Activated CD8-positive, alpha-beta memory T cell treated with anti-CD3 and anti-CD28 coated beads, Interleukin-2, amount 10 ng/mL, durations not matched to agents 7 days and 5 days (primary cell): ENCODE measurements around the gene APLNR. TPM values are rescaled to one million over a fixed set of nuclear protein-coding genes. Genes with fewer than 3 reads are reported as not detected.

Experiments
- ATAC-seq: fragments of 150-1000 bp; cut with Tn5 transposase; one replicate; pipeline ENCODE4 v1.10.0; 2021; ENCODE audit warnings: moderate library complexity
- CTCF ChIA-PET: fragments of 350-600 bp; sonication (Branson Sonifier 250); formaldehyde crosslinking; loops from one replicate; lab custom pipeline; 2021; ENCODE audit warnings: antibody characterized with exemption; lab: Charles Lee
- DNase-seq: peaks from one replicate; pipeline ENCODE4 v3.0.0-alpha.2; 2020
- H3K27ac Mint-ChIP-seq: one replicate; pipeline ENCODE4 v1.8.0; 2021; ENCODE audit warnings: mild to moderate bottlenecking, mixed read lengths
- H3K27me3 Mint-ChIP-seq: one replicate; pipeline ENCODE4 v1.8.0; 2021; ENCODE audit warnings: mixed read lengths
- H3K36me3 Mint-ChIP-seq: one replicate; pipeline ENCODE4 v1.8.0; 2021; ENCODE audit warnings: mild to moderate bottlenecking, mixed read lengths
- H3K4me1 Mint-ChIP-seq: one replicate; pipeline ENCODE4 v1.8.0; 2021; ENCODE audit warnings: mixed read lengths
- H3K4me3 Mint-ChIP-seq: one replicate; pipeline ENCODE4 v1.8.0; 2021; ENCODE audit warnings: mild to moderate bottlenecking, moderate library complexity, mixed read lengths
- H3K9me3 Mint-ChIP-seq: one replicate; pipeline ENCODE4 v1.8.0; 2022; ENCODE audit warnings: low read depth, mixed read lengths
- total RNA-seq, 2 experiments: library from RNA; stranded (reverse); gene quantifications; one replicate each; pipeline ENCODE4 v1.2.3, GENCODE V29; 2021

APLNR gene
- total RNA-seq, 2 experiments from 2014 or later = not detected

DNA sequence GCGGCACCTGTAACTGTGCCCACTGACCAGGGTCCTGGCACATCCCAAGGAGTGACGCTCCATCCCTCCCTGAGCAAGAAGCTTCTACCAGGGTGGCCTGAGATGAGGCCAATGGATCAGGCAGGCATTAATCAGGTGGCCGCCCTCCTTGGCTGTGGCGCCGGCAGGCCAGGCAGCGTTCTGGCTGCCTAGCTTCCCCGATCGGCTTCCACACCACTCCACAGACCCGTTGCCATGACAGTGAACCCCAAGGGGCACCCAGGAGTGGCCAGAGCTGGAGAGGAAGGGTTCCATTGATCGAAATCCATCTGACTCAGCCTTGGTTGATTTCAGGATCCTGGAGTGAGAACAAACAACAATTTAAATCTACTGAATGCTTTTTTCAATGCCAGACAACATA lies 34.8 kb downstream of the APLNR start:
- H3K36me3 Mint-ChIP-seq = no peaks in the 10 kb centered on the region
- H3K27me3 Mint-ChIP-seq = peaks cover 3% of the 10 kb centered on the region
- no peak overlapping the region for H3K4me3 Mint-ChIP-seq
- no peaks in the 10 kb centered on the region for H3K4me1 Mint-ChIP-seq
- DNase-seq = no peak
- no peak for ATAC-seq
- no peaks in the 10 kb centered on the region for H3K9me3 Mint-ChIP-seq
- H3K27ac Mint-ChIP-seq = no peak overlapping the region
- CTCF ChIA-PET = no interaction called here

DNA sequence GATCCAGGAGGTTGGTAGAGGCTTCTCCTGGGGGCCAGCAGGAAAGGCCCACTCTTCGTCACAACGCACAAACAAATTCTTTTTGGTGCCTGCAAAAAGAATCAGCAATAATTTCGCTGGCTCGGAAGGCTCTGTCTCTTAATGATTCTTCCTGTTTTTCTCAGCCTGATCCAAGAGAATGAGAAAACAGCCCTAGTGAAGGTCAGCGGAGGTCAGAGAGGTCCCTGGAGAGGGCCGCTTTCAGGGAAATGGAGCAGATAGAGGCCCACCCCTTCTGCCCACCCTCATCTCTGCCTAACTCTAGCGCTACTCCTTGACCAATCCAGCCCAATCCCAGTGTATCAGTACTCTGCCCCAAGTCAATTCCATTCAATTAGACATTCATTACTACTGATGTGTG lies 36.1 kb downstream of the APLNR start:
- DNase-seq = no peak
- Mint-ChIP-seq H3K4me1 (no peaks in the 10 kb centered on the region), H3K9me3 (no peaks in the 10 kb centered on the region), H3K36me3 (no peaks in the 10 kb centered on the region), H3K4me3 (no peak overlapping the region), H3K27me3 (peaks cover 3% of the 10 kb centered on the region), H3K27ac (no peak overlapping the region)
- CTCF ChIA-PET = no interaction called here
- no peak for ATAC-seq

DNA sequence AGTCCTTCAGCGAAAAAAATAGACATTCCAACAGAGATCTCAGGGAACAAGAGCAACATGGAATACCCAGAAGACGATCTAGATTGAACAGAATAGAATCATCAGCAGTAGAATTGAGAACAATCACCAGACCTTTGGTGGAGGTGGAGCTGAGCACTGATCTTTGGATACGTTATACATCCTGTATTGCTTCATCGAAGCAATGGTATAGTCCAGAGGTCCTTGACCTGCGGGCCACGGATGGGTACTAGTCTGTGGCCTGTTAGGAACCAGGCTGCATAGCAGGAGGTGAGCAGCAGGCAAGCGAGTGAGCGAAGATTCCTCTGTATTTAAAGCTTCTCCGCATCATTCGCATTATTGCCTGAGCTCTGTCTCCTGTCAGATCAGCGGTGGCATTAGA lies 37.7 kb downstream of the APLNR start:
- no peak overlapping the region for H3K27ac Mint-ChIP-seq
- CTCF ChIA-PET = no interaction called here
- ATAC-seq = no peak

DNA sequence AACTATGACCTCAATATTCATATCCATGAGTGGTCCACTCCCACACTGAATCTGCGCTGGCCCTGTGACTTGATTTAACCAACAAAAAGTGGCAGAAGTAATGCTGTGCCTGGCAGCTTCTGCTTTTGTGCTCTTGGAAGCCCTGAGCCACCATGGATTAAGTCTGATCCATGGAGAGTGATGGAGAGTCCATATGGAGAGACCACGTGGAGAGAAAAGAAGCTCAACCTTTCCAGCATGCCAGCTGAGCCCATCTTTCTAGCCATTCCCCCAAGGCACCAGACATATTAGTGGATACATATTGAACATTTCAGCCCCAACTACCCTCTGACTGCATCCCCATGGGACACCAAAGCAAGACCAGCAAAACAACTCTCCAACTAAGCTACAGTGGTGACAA lies 39.3 kb downstream of the APLNR start:
- Mint-ChIP-seq H3K36me3 (no peaks in the 10 kb centered on the region), H3K27me3 (no peaks in the 10 kb centered on the region), H3K4me1 (no peaks in the 10 kb centered on the region), H3K4me3 (no peak overlapping the region), H3K27ac (no peak overlapping the region), H3K9me3 (no peaks in the 10 kb centered on the region)
- DNase-seq (no peak), ATAC-seq (no peak)
- CTCF ChIA-PET = no interaction called here

More for the DNA sequence above, 37.7 kb downstream of the APLNR start:
- H3K4me3 Mint-ChIP-seq = no peak overlapping the region
- peaks cover 3% of the 10 kb centered on the region for H3K27me3 Mint-ChIP-seq
- H3K4me1 Mint-ChIP-seq = no peaks in the 10 kb centered on the region
- no peaks in the 10 kb centered on the region for H3K36me3 Mint-ChIP-seq
- no peak for DNase-seq
- H3K9me3 Mint-ChIP-seq = no peaks in the 10 kb centered on the region

DNA sequence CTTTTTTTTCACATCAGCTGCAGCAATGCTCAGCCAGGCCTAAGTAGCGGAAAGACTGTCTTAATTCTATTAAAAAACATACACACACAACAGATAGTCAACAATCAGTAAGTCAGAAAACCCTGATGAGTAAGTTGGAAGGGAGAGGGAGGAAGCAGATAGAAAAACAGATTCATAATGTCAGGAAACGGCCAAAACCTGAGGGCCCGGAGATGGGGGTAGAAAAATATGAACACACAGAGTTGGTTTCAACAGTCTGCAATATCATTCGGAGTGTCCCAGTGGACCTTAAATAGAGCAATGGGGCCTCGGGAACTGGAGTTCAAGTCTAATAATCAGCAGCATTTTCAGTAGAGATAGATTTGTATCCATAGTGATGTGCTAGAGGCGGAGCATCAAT lies 40.5 kb downstream of the APLNR start:
- Mint-ChIP-seq H3K27ac (no peak overlapping the region), H3K4me3 (no peak overlapping the region), H3K36me3 (no peaks in the 10 kb centered on the region), H3K27me3 (no peaks in the 10 kb centered on the region), H3K4me1 (no peaks in the 10 kb centered on the region), H3K9me3 (no peaks in the 10 kb centered on the region)
- DNase-seq (no peak), ATAC-seq (no peak)
- CTCF ChIA-PET = no interaction called here

DNA sequence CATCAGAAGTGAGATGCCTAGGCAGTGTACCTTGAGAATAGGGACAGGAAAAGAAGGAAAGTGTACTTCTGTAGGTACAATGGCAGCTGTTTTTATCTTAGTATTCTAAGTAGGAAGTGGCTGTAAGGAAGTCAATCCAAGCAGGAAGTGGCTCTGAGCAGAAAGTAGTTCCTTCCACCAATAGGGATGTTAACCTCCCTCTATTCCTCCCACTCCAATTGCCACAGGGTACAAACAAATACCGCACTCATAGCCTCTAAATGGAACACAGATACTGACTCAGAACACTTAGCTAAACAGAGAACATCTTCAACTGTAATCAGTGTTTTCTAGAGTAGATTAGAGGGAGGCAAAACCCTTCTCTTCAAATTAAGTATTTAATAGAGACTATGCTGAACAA lies 44.7 kb downstream of the APLNR start:
- CTCF ChIA-PET = no interaction called here
- Mint-ChIP-seq H3K27me3 (no peaks in the 10 kb centered on the region), H3K27ac (no peak overlapping the region), H3K36me3 (no peaks in the 10 kb centered on the region), H3K4me1 (no peaks in the 10 kb centered on the region), H3K9me3 (no peaks in the 10 kb centered on the region), H3K4me3 (no peak overlapping the region)
- ATAC-seq (no peak), DNase-seq (no peak)

DNA sequence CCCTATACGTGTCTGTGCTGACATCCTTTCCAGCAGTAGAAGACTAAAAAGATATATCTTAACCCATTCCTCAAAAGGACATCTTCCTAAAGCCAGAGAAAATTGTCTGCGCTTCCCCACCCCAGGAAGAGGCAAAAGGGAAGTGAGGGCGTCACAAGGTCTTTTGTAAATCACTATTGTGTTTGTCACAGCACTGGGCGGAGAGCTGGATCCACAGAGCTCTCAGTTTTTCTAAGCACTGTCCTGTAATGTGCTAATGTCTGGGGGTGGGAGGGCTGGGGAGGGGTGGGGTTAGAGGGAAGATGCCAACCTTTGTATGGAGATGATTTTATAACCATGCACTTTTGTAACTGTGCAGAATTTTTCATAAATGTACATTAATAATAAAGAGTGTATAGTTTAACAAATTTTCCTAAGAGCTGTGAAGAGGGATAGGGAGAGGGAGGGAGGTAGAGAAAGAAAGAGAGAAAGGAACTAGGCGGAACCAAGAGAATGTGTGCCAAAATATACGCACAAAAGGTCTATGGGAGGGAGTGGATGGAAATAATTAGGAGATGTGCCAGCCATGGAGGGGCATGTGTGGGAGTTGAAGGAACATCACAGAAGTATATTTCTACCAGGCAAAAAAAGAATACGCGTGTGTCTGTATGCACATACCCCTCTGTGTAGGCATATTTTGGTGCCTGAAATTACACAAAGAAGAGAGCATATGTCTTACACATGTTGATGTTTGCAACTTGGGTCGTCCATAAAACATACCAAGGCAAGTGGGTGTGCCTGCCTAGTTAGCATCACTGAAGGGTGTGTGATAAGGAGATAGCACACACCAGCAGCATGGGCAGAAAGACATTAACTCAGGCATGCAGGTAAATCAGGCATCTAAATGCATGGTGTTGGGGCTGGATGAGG lies 45.5 kb downstream of the APLNR start:
- Mint-ChIP-seq H3K27ac (no peak overlapping the region), H3K36me3 (no peaks in the 10 kb centered on the region), H3K27me3 (no peaks in the 10 kb centered on the region)

DNA sequence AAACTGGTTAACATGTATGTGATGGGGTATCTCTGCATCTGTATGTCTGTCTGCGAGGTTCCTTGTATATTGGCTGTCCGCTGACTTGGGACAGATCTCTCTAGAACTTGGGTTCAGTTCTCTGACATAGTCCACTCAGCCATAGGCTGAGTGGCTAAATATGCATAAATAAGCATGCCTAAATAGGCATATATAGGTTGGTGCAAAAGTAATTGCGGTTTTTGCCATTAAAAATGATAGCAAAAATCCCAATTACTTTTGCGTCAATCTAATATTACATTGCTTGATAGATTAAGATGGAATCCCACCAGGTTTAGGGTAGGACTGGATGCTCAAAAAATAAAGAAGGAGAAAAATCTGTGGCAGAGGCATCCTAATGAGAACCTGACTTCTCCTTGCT lies 46.5 kb downstream of the APLNR start:
- no peaks in the 10 kb centered on the region for H3K9me3 Mint-ChIP-seq
- CTCF ChIA-PET = no interaction called here
- no peak for DNase-seq
- no peak for ATAC-seq
- H3K4me3 Mint-ChIP-seq = no peak overlapping the region
- no peaks in the 10 kb centered on the region for H3K36me3 Mint-ChIP-seq
- H3K27ac Mint-ChIP-seq = no peak overlapping the region
- H3K4me1 Mint-ChIP-seq = no peaks in the 10 kb centered on the region
- H3K27me3 Mint-ChIP-seq = no peaks in the 10 kb centered on the region

More for the DNA sequence above, 45.5 kb downstream of the APLNR start:
- CTCF ChIA-PET = no interaction called here
- Mint-ChIP-seq H3K4me3 (no peak overlapping the region), H3K9me3 (no peaks in the 10 kb centered on the region), H3K4me1 (no peaks in the 10 kb centered on the region)
- DNase-seq = no peak
- no peak for ATAC-seq

Other genes with a start within 250 kb of the APLNR start
- not detected for gene OR5AK2, start 248.3 kb downstream of the APLNR start, total RNA-seq
- gene LRRC55, start 55.3 kb downstream of the APLNR start, total RNA-seq = not detected
- 1 to 10 TPM; 4.4 to 5.8 TPM for gene TNKS1BP1, start 87.7 kb upstream of the APLNR start, total RNA-seq
- 100 to 1,000 TPM; 158 to 196 TPM for gene SSRP1, start 98.6 kb upstream of the APLNR start, total RNA-seq
- gene P2RX3, start 101.1 kb upstream of the APLNR start, total RNA-seq = not detected
- not detected for gene PRG3, start 143.9 kb upstream of the APLNR start, total RNA-seq
- gene PRG2, start 153.4 kb upstream of the APLNR start, total RNA-seq = under 1 TPM; 0.59 to 0.79 TPM
- gene SLC43A3, start 189.9 kb upstream of the APLNR start, total RNA-seq = 100 to 1,000 TPM; 106 to 117 TPM
- gene RTN4RL2, start 223.3 kb upstream of the APLNR start, total RNA-seq = not detected